Fibroblast of skin of back (primary cell): ENCODE data around the gene YAF2.
"Not testable (repeated sequence)": the region's sequence is repeated elsewhere in the genome, so short reads cannot be mapped to it uniquely, and the experiment has no call there.

Experiments
- DNase-seq: peaks from one replicate; pipeline ENCODE4 v3.0.0-alpha.2; 2013

Gene YAF2

GRCh38 chr12:42255221-42255865 is 17.3 kb upstream of the YAF2 start:
- no peak for DNase-seq

DNA sequence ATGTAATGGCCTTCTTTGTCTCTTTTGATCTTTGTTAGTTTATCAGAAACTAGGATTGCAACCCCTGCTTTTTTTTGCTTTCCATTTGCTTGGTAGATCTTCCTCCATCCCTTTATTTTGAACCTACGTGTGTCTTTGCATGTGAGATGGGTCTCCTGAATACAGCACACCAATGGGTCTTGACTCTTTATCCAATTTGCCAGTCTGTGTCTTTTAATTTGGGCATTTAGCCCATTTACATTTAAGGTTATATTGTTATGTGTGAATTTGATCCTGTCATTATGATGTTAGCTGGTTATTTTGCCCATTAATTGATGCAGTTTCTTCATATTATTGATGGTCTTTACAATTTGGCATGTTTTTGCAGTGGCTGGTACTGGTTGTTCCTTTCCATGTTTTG is 14.6 kb upstream of the YAF2 start:
- DNase-seq, result not testable (repeated sequence)

- not testable (repeated sequence) for DNase-seq
Measured at GRCh38 chr12:42249033-42249432, 11.0 kb upstream of the YAF2 start.

DNA sequence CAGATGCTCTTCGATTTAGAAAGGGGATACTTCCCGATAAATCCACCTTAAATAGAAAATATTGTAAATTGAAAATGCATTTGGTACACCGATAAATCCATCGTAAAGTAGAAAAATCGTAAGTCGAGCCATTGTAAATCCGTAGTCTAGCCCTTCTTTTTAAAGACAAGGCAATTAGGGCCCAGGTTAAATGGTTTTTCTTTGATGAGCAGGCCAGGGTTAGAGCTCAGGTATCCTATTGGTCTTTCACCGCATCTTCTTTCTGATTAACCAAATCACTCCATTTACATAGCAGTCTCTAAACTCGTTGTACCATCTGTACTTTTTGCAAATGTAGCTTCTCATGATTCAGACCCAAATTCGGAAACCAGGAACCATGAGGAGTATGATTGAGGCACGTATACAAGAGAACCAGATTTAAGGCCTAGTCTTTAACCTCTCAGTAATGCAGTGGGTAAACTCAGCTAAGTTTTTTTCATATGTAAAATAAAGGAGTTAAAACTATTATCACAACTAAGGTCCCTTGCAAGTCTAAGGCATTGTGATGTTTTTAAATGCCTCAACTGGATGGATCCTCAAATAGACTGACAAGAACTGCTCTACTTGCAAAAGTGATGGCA is 2.2 kb upstream of the YAF2 start:
- DNase-seq, result no peak

DNA sequence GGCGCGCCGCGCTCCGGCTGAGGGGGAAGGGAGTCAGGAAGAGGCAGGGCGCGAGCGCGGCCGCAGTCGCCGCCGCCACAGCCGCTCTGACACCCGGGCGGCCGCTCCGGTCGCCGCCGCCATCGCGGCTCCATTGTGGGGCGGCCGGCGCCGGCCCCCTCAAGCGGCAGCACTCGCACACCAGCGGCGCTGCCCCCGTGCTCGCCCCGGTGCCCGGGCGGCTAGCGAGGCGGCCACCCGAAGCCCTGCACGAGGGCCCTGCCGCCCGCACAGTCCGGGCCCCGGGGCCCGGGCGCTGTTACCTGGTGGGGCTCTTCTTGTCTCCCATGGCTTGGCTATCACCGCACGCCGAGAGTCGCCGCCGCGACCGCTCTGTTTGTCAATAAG is 202 bp downstream of the YAF2 start:
- no peak for DNase-seq

DNA sequence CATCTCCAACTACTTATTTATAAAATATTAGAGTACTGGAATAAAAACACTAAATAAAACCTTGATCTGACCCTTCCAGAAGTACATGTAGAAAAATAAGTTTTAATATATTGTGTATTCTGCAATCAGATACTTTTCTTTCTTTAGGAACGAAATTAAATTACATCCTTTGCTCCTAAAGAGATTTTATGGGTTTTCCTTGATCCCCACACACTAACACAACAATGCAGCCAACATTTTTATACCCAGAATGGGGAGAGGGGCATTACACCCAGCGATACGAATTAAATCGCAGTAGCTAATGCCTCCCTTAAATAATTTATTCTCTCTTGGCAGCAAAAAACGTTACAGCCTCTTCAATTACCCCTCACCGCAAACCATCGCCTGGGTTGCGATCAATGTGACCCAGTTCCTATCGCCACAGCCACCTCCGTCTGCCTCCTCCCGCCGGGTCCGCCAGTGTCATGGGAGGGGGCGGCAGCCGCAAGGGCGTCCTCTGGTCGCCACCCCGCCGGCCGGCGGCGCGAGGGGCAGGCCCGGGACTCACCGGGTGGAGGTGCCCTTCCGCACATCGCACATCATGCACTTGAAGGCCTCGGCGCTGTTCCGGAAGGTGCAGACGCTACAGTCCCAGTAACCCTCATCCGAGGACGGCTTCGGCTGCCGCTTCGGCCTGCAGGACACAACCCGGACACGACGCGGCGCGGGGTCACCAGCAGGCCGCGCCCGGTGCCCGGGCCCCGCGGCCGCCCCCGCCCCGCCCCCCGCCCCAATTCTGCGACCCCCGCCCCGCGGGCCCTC is 796 bp downstream of the YAF2 start:
- DNase-seq, result peak; percentile 82

- DNase-seq, result peak; percentile 46
Measured at GRCh38 chr12:42236017-42236416, 2.0 kb downstream of the YAF2 start.

GRCh38 chr12:42235426-42235825 is 2.6 kb downstream of the YAF2 start:
- DNase-seq, result no peak

DNA sequence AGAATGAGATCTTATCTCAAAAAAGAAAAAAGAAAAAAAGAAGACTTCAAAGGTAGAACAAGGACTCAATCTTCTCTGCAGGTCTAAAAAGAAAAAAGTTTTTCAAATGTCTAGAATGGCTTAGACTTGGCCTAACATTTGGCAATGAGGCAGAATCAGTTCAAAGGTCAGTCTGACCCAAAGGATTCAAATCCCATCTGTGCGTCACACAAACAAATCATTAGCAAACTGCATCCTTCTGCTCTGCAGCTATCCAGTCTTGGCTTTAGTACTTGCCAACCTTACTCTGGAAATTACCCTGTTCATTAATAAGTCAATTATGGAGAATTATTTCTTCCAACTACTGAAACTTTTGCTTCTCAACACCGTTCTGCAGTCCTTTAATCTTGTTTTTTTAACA is 3.1 kb downstream of the YAF2 start:
- no peak for DNase-seq

DNA sequence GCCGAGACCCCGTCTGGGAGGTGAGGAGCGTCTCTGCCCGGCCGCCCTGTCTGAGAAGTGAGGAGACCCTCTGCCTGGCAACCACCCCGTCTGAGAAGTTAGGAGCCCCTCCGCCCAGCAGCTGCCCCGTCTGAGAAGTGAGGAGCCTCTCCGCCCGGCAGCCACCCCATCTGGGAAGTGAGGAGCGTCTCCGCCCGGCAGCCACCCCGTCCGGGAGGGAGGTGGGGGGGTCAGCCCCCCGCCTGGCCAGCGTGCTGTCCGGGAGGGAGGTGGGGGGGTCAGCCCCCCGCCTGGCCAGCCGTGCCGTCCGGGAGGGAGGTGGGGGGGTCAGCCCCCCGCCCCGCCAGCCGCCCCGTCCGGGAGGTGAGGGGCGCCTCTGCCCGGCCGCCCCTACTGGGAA is 10.5 kb downstream of the YAF2 start:
- DNase-seq, result not testable (repeated sequence)

DNA sequence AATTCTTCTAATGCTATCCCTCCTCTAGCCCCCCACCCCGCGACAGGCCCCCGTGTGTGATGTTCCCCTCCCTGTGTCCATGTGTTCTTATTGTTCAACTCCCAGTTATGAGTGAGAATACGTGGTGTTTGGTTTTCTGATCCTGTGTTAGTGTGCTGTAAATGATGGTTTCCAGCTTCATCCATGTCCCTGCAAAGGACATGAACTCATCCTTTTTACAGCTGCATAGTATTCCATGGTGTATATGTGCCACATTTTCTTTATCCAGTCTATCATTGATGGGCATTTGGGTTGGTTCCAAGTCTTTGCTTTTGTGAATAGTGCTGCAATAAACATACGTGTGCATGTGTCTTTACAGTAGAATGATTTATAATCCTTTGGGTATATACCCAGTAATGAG is 13.5 kb downstream of the YAF2 start:
- DNase-seq, result not testable (repeated sequence)

- DNase-seq, result no peak
Measured at GRCh38 chr12:42222724-42223123, 15.3 kb downstream of the YAF2 start.

- DNase-seq, result no peak
Measured at GRCh38 chr12:42221726-42222125, 16.3 kb downstream of the YAF2 start.

DNA sequence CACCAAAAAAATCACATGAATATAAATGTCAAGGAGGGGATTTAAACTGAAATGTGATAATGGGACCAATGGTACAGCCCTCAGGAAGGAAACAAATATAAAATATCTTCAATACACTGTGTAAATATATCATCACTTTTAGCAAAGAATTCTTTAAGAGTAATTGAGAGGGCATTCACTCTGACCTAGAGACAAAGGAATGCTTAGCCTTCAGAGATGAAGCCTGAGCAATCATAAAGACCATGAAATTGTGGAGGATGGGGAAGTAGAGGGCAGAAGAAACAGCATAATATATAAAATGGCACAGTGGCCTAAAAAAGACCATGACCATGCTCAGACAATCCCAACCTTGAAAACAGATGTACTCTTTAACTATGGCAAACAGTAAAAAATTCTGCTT is 20.4 kb downstream of the YAF2 start:
- DNase-seq, result peak; percentile 82

- DNase-seq, result no peak
Measured at GRCh38 chr12:42216737-42217136, 21.3 kb downstream of the YAF2 start.

DNA sequence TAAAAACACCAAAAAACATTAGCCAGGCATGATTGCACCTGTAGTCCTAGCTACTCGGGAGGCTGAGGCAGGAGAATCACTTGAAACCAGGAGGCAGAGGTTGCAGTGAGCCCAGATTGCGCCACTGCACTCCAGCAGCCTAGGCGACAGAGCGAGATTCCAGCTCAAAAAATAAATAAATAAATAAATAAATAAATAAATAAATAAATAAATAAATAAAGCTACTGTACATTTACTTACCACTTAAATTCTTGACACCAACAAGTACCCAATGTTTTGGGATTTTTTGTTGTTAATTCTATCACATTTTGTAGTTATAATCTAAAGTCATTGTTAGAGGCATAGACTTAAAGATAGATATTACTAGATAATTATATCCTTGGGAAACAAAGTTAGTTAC is 22.3 kb downstream of the YAF2 start:
- DNase-seq, result not testable (repeated sequence)

GRCh38 chr12:42213954-42214426 is 24.1 kb downstream of the YAF2 start:
- no peak for DNase-seq

DNA sequence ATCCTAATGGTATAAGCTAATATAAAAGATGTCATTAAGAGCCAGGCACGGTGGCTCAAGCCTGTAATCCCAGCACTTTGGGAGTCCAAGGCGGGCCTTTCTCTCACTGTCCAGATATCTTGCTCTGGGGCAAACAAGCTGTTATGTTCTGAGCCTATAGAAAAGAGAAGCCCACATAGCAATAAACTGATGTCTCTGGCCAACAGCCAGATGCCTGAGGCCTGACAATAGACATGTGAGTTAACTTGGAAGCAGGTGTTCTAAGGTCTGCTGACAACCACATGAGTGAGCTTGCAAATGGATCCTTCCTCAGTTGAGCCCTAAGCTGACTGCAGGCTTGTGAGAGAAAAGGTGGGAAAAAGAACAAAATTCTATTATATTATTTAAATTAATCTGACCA is 25.0 kb downstream of the YAF2 start:
- no peak for DNase-seq

DNA sequence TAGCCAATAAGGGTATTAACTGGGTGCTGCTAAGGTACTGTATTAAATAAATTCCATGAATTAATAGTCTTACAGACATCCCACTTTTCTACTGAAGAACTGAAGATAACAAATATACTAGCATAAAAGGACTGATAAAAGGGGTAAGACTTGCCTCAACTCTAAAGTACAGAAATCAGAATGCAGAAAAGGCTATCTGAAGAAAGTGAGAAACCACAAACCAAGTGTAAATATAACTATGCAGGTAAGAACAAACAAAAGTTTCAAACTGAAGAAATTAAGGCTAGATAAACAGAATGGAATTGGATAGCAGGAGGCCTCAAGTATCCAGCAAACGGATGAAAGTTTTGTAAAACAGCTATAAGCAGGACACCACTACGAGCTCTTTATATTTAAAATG is 29.5 kb downstream of the YAF2 start:
- no peak for DNase-seq

DNA sequence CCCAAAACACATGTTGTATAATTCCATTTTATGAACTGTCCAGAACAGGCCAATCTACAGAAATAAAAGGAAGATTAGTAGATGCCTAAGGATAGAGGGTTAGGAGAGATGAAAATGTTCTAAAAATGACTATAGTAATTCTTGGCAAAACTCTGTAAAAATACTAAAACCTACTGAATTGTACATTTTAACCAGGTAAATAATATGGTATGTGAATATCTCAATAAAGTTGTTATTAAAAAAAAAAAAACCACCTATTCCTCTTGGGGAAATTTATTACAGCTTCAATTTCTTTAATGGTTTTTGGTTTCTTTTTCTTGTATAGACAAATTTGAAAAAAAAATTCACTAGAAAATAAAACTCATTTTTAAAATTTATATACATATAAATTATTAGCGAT is 33.2 kb downstream of the YAF2 start:
- no peak for DNase-seq

- DNase-seq, result no peak
Measured at GRCh38 chr12:42204362-42204761, 33.7 kb downstream of the YAF2 start.

DNA sequence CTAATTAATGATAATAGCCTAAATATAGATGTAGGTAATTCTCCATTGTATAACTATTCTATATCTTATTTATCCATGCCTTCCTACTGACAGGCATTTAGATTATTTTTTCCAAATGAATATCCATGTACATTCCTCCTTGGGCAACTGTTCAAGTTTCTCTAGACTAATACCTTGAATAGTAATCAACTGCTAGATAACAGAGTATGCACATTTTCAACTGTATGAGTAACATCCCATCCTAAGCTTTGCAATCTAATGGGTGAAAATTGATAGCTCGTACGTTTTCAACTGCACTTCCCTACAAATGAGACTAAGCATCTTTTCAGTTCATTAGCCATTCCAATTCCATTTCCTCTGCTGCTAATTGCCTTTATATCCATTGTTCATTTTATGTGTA is 37.0 kb downstream of the YAF2 start:
- no peak for DNase-seq

DNA sequence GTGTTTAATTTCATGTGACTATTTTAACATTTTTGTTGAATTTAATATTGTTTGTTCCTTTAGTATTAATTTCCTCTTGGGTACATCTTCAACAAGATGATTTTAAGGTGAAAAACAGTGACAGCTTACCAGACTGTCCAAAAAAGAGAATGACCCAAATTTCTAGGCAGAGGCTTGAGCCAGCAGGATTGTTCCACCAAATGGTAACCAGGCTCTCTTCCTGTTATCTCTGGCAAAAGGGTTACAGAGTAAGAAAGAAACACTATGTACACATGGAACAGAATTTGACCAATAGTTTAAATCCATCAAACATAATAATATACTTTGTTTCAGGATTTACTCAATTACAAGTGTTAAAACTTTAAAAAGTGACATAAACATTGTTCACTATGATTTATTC is 39.0 kb downstream of the YAF2 start:
- DNase-seq, result no peak
